Smooth muscle cell of the coronary artery (primary cell): Measurements from ENCODE around the gene TRIM32. TPM values are rescaled to one million over a fixed set of nuclear protein-coding genes. Genes with fewer than 3 reads are reported as not detected.

Experiments
- total RNA-seq: library from RNA; depleted of rRNA; stranded (reverse); fragments of >200 nt; gene quantifications from 2 replicates; pipeline ENCODE4 v1.2.3, GENCODE V29; 2014; ENCODE audit warnings: low replicate concordance

TRIM32 gene, protein sequence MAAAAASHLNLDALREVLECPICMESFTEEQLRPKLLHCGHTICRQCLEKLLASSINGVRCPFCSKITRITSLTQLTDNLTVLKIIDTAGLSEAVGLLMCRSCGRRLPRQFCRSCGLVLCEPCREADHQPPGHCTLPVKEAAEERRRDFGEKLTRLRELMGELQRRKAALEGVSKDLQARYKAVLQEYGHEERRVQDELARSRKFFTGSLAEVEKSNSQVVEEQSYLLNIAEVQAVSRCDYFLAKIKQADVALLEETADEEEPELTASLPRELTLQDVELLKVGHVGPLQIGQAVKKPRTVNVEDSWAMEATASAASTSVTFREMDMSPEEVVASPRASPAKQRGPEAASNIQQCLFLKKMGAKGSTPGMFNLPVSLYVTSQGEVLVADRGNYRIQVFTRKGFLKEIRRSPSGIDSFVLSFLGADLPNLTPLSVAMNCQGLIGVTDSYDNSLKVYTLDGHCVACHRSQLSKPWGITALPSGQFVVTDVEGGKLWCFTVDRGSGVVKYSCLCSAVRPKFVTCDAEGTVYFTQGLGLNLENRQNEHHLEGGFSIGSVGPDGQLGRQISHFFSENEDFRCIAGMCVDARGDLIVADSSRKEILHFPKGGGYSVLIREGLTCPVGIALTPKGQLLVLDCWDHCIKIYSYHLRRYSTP
- 19.1 and 20.2 TPM in 2 replicates for total RNA-seq

DNA sequence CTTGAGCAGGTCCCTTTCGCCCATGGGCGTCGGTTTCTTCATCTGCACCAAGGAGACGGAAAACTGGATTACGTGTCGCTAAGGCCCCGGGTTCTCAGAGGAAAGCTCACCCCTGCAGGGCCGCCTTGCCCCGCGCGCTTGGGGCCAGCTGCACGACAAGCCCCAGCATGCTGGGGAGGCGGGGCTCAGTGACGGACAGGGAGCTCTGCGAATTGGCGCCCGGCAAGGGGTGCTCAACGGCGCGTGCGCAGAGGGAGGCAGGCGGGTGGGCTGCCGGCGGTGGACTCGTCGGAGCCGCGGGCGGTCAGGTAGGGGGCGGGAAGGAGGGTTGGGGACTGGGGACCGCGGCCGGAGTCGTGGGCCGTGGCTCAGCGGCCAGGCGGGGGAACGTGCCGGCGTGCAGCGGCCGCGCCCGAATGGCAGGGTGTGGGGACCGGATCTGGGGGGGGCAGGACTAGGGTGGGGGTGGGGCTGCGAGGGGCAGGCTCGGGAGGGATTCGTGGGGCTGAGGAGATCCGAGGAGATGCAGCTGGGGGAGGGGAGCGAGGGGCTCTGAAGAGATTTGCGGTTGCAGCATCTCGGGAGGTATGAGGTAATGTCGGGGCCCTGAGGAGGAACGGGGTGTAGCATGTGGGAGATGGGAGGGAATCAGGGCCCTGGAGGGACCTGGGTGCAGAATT lies at the start of gene TRIM32:
Gene TRIM32, plus strand, starts transcription at position 232 of the 680 bp plus-strand sequence. CDS start 10,438 bp downstream, outside the sequence.

